WERI-Rb-1 (cell line): Measurements from ENCODE around the gene TPO.
"Not testable (repeated sequence)": the region's sequence is repeated elsewhere in the genome, so short reads cannot be mapped to it uniquely, and the experiment has no call there.

Experiments
- DNase-seq: peaks from one replicate; pipeline ENCODE4 v3.0.0-alpha.2; 2020
- H3K27ac ChIP-seq: fragments of 250-450 bp; sonication (Bioruptor Pico); 2 replicates; pipeline ENCODE4 v1.5.1; 2020; ENCODE audit warnings: mild to moderate bottlenecking, moderate library complexity
- H3K27me3 ChIP-seq: fragments of 250-450 bp; sonication (Bioruptor Pico); 2 replicates; pipeline ENCODE4 v1.5.1; 2021; ENCODE audit warnings: mild to moderate bottlenecking, low read depth, moderate library complexity; ENCODE audit not compliant: insufficient read depth, severe bottlenecking
- H3K36me3 ChIP-seq: fragments of 250-450 bp; sonication (Bioruptor Pico); 2 replicates; pipeline ENCODE4 v1.5.1; 2020; ENCODE audit warnings: mild to moderate bottlenecking, moderate library complexity
- H3K4me3 ChIP-seq: 2 replicates; pipeline ENCODE4 v1.5.1; 2011; ENCODE audit warnings: low read depth, mild to moderate bottlenecking, control low read depth, low read length
- H3K9me3 ChIP-seq: fragments of 250-450 bp; sonication (Bioruptor Pico); 2 replicates; pipeline ENCODE4 v1.5.1; 2021; ENCODE audit warnings: mild to moderate bottlenecking, moderate library complexity; ENCODE audit not compliant: severe bottlenecking
- TF ChIP-seq, protein P1 (sequence below): IDR thresholded peaks from 2 replicates; pipeline ENCODE4 v1.5.1; 2011; ENCODE audit warnings: low read depth, mild to moderate bottlenecking, control low read depth, inconsistent platforms, low read length

TPO gene

DNA sequence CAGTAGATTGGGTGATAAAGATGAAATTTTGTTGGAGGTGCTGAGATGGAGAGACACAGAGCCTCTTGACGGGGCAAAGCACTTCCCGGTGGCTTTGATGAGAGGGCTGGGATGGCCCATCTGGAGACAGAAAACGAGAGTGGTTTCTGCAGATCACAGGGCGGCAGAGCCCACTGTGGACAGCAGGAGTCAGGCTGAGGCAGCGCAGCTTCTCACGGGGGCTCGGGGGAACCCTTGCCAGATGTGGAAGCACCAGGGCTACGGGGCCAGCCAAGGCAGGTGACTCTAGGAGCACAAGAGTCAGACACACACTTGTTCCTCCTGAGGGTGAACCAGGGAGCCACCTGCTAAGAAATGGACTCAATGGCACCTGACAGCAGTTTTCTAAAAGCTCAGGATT lies 78.5 kb downstream of the TPO start:
- DNase-seq = no peak
- no peak overlapping the region for H3K4me3 ChIP-seq
- no peak overlapping the region for H3K27ac ChIP-seq
- TF ChIP-seq, protein P1, sequence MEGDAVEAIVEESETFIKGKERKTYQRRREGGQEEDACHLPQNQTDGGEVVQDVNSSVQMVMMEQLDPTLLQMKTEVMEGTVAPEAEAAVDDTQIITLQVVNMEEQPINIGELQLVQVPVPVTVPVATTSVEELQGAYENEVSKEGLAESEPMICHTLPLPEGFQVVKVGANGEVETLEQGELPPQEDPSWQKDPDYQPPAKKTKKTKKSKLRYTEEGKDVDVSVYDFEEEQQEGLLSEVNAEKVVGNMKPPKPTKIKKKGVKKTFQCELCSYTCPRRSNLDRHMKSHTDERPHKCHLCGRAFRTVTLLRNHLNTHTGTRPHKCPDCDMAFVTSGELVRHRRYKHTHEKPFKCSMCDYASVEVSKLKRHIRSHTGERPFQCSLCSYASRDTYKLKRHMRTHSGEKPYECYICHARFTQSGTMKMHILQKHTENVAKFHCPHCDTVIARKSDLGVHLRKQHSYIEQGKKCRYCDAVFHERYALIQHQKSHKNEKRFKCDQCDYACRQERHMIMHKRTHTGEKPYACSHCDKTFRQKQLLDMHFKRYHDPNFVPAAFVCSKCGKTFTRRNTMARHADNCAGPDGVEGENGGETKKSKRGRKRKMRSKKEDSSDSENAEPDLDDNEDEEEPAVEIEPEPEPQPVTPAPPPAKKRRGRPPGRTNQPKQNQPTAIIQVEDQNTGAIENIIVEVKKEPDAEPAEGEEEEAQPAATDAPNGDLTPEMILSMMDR = no peak
- H3K27me3 ChIP-seq = no peaks in the 10 kb centered on the region
- H3K9me3 ChIP-seq = no peaks in the 10 kb centered on the region
- H3K36me3 ChIP-seq = no peaks in the 10 kb centered on the region

DNA sequence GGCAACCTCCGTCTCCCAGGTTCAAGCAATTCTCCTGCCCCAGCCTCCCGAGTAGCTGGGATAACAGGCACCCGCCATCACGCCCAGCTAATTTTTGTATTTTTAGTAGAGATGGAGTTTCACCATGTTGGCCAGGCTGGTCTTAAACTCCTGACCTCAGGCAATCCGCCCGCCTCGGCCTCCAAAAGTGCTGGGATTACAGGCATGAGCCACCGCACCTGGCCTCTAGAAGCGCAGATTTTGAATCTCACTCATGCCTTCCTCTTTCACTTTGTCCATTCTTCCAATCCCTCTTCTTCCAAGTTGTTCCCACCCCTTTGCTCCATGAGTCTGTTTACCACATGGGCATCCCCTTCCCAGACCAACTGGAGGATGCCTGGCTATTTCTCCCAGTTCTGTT lies 79.0 kb downstream of the TPO start:
- H3K4me3 ChIP-seq, H3K36me3 ChIP-seq, H3K9me3 ChIP-seq, DNase-seq, H3K27me3 ChIP-seq, H3K27ac ChIP-seq: not testable (repeated sequence)

GRCh38 chr2:1492711-1493430 lies 79.6 kb downstream of the TPO start:
- Histone ChIP-seq H3K27ac (no peak overlapping the region), H3K4me3 (no peak overlapping the region), H3K36me3 (no peaks in the 10 kb centered on the region), H3K9me3 (no peaks in the 10 kb centered on the region), H3K27me3 (no peaks in the 10 kb centered on the region)
- TF ChIP-seq, protein P1 = no peak
- no peak for DNase-seq

GRCh38 chr2:1493431-1494126 lies 80.3 kb downstream of the TPO start:
- TF ChIP-seq, protein P1 = no peak
- H3K27ac ChIP-seq = no peak overlapping the region
- no peaks in the 10 kb centered on the region for H3K36me3 ChIP-seq
- no peak for DNase-seq
- H3K27me3 ChIP-seq = no peaks in the 10 kb centered on the region
- no peak overlapping the region for H3K4me3 ChIP-seq
- H3K9me3 ChIP-seq = no peaks in the 10 kb centered on the region

DNA sequence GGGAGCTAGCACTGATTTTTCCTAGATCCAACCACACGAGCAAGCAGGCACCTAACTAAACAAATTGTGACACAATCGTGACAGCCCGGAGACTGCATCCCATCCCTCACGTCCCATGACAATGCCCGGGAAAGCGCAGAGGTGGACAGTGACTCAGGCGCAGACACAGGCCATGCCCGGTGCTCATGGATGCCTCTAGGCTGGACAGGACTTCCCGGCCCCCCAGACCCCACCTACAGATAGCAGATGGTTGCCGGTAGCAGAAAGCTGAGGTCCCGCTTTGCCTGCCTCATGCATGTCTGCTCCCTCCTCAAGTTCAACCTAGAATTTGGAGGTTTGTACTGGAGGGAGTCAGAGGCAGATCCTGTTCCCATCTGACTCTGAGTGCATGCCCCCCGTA lies 81.0 kb downstream of the TPO start:
- no peak for DNase-seq
- no peaks in the 10 kb centered on the region for H3K27me3 ChIP-seq
- no peaks in the 10 kb centered on the region for H3K36me3 ChIP-seq
- no peaks in the 10 kb centered on the region for H3K9me3 ChIP-seq
- H3K4me3 ChIP-seq = no peak overlapping the region
- TF ChIP-seq, protein P1 = no peak
- no peak overlapping the region for H3K27ac ChIP-seq

GRCh38 chr2:1494906-1495305 lies 81.6 kb downstream of the TPO start:
- no peaks in the 10 kb centered on the region for H3K36me3 ChIP-seq
- no peak overlapping the region for H3K27ac ChIP-seq
- H3K9me3 ChIP-seq = no peaks in the 10 kb centered on the region
- no peak for DNase-seq
- no peak overlapping the region for H3K4me3 ChIP-seq
- H3K27me3 ChIP-seq = no peaks in the 10 kb centered on the region
- TF ChIP-seq, protein P1 = no peak
